AG04450 (cell line): ENCODE measurements around the gene SYTL2. TPM values are rescaled to one million over a fixed set of nuclear protein-coding genes. Genes with fewer than 3 reads are reported as not detected.
A peak's percentile ranks its signal among the peaks of the same experiment; 100 is the strongest.

Experiments used
- CTCF ChIA-PET: fragments of 300-600, 350-600 bp; formaldehyde crosslinking; extraction: SDS; loops from one replicate; lab custom pipeline; 2022; ENCODE audit warnings: antibody characterized with exemption, inconsistent platforms; lab: Charles Lee
- POLR2A ChIA-PET: fragments of 350-600 bp; formaldehyde crosslinking; extraction: SDS; loops from one replicate; lab custom pipeline; 2021; ENCODE audit warnings: antibody characterized with exemption, inconsistent platforms; lab: Yijun Ruan, JAX
- DNase-seq: peaks from one replicate; pipeline ENCODE4 v3.0.0-alpha.2; 2011; ENCODE audit warnings: low read depth, low spot score
- H3K27ac ChIP-seq: one replicate; pipeline ENCODE4 v1.5.1; 2012; ENCODE audit warnings: low read depth, low read length, control low read depth
- H3K27me3 ChIP-seq: one replicate; pipeline ENCODE4 v1.6.0; 2012; ENCODE audit warnings: low read length; ENCODE audit not compliant: control insufficient read depth, insufficient read depth
- H3K4me3 ChIP-seq: 2 replicates; pipeline ENCODE4 v1.5.1; 2011; ENCODE audit warnings: mild to moderate bottlenecking, low read depth, low read length, control low read depth
- H3K9me3 ChIP-seq: 2 replicates; pipeline ENCODE4 v1.5.1; 2012; ENCODE audit warnings: low read length; ENCODE audit not compliant: control insufficient read depth, insufficient read depth
- polyA plus RNA-seq: library from polyadenylated mRNA; depleted of rRNA; stranded (reverse); fragments of >200 nt; gene quantifications from 2 replicates; pipeline ENCODE4 v1.2.3, GENCODE V29; 2011
- TF ChIP-seq, protein P1 (sequence below): IDR thresholded peaks from 2 replicates; pipeline ENCODE4 v1.5.1; 2011; ENCODE audit warnings: low read depth, low read length, control low read depth, inconsistent platforms

SYTL2 gene
- polyA plus RNA-seq, 1 experiment: 169 TPM

DNA sequence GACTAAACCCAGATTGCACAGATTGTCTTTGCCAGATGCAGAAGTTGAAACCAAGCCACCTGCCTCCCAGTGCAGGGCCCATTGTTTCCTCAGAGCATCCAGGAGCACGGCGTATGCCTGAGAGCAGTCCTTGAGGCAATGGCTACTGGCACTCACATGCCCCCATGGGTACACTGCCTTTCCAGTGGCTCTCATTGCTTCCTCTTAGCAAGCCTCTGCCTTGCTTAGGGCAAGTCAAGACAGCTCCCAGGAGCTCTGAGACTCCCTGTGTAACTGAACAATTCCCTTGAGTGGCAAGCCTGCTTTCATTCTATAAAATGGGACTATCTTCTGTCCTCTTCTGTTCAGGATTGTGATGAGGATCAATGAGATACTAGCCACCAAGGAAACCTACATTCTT is 4.1 kb downstream of the SYTL2 start:
- CTCF ChIA-PET: interaction anchor here (1.0 to 1.5 kb wide), 2 partner anchors 19 to 112 kb away, joined by 3 to 4 read pairs; no protein-coding TSS in a partner anchor
- TF ChIP-seq, protein P1, sequence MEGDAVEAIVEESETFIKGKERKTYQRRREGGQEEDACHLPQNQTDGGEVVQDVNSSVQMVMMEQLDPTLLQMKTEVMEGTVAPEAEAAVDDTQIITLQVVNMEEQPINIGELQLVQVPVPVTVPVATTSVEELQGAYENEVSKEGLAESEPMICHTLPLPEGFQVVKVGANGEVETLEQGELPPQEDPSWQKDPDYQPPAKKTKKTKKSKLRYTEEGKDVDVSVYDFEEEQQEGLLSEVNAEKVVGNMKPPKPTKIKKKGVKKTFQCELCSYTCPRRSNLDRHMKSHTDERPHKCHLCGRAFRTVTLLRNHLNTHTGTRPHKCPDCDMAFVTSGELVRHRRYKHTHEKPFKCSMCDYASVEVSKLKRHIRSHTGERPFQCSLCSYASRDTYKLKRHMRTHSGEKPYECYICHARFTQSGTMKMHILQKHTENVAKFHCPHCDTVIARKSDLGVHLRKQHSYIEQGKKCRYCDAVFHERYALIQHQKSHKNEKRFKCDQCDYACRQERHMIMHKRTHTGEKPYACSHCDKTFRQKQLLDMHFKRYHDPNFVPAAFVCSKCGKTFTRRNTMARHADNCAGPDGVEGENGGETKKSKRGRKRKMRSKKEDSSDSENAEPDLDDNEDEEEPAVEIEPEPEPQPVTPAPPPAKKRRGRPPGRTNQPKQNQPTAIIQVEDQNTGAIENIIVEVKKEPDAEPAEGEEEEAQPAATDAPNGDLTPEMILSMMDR: no peak
- Histone ChIP-seq H3K9me3 (no peaks in the 10 kb centered on the region), H3K27ac (peak overlapping the region; percentile 21), H3K27me3 (no peaks in the 10 kb centered on the region), H3K4me3 (no peak overlapping the region)
- no peak for DNase-seq
- POLR2A ChIA-PET: no interaction called here

DNA sequence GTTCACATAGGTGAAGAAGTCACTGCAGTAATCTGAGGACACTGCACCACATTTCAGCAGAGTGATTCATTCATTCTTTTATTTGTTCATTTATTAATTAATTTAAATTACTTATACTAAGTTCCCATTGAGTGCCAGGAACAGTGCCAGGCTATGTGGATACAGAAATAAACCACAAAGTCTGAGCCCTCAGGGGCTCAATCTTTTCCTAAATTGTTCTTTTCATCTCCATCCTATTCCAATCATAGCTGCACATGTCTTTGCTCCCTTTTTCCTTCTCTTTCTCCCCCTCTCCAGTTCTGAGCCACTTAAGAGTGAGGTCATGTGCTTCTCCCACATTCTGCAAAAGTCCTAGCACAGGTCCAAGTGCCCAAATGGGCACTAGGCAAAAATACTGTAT is 4.9 kb downstream of the SYTL2 start:
- DNase-seq: no peak
- ChIA-PET POLR2A (interaction anchor here (0.8 kb wide), 1 partner anchor 12 kb away, joined by 5 read pairs; no protein-coding TSS in a partner anchor), CTCF (no interaction called here)
- Histone ChIP-seq H3K27me3 (no peaks in the 10 kb centered on the region), H3K9me3 (no peaks in the 10 kb centered on the region), H3K27ac (no peak overlapping the region), H3K4me3 (no peak overlapping the region)
- TF ChIP-seq, protein P1: no peak

DNA sequence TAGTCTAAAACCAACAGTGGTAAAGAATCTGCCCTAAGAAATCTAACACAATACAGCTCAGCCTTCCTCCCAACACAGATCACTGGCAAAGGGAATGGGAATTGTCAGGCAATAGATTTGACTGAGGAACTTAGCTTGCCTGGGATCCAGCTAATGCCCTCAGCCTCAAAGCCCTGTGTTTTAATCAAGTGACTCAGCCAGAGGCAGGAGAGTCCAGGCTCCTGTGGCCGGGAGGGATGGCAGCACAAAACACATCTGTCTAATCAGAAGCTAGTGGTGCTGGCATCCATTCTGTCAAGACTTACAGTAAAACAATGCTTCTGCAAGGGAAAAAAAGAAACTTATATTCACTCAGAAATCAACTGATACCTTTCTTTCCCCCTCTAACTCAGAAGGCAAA is 5.6 kb downstream of the SYTL2 start:
- H3K4me3 ChIP-seq: no peak overlapping the region
- no peak overlapping the region for H3K27ac ChIP-seq
- ChIA-PET POLR2A (interaction anchor here (0.8 kb wide), 1 partner anchor 12 kb away, joined by 5 read pairs; no protein-coding TSS in a partner anchor), CTCF (no interaction called here)
- TF ChIP-seq, protein P1: no peak
- no peaks in the 10 kb centered on the region for H3K27me3 ChIP-seq
- H3K9me3 ChIP-seq: no peaks in the 10 kb centered on the region
- DNase-seq: no peak

- TF ChIP-seq, protein P1: no peak
- CTCF ChIA-PET: no interaction called here
- no peak overlapping the region for H3K27ac ChIP-seq
- POLR2A ChIA-PET: no interaction called here
- DNase-seq: no peak
- no peaks in the 10 kb centered on the region for H3K27me3 ChIP-seq
- no peak overlapping the region for H3K4me3 ChIP-seq
- no peaks in the 10 kb centered on the region for H3K9me3 ChIP-seq
These were observed 7.0 kb downstream of the SYTL2 start for GRCh38 chr11:85803920-85804319.

- CTCF ChIA-PET: no interaction called here
- H3K4me3 ChIP-seq: no peak overlapping the region
- no peak overlapping the region for H3K27ac ChIP-seq
- TF ChIP-seq, protein P1: no peak
- no peaks in the 10 kb centered on the region for H3K9me3 ChIP-seq
- H3K27me3 ChIP-seq: no peaks in the 10 kb centered on the region
- DNase-seq: no peak
- POLR2A ChIA-PET: no interaction called here
These were observed 7.6 kb downstream of the SYTL2 start for GRCh38 chr11:85803303-85803702.
